Esophagus (tissue), 2 donors: ENCODE measurements around the gene CLDN24. TPM values are rescaled to one million over a fixed set of nuclear protein-coding genes. Genes with fewer than 3 reads are reported as not detected.

Source experiments
- H3K27ac ChIP-seq, 2 donors: one replicate each; pipeline ENCODE4 v1.5.1; 2013; ENCODE audit warnings: low read depth in 2 of 2, mild to moderate bottlenecking in 2 of 2, inconsistent platforms in 1 of 2, low read length in 1 of 2, moderate library complexity in 1 of 2
- H3K27me3 ChIP-seq, 2 donors: one replicate each; pipeline ENCODE4 v1.6.1; 2013; ENCODE audit warnings: low read length in 2 of 2, control low read depth in 1 of 2, mild to moderate bottlenecking in 1 of 2; ENCODE audit not compliant: insufficient read depth in 2 of 2, control insufficient read depth in 1 of 2
- H3K36me3 ChIP-seq, 2 donors: one replicate each; pipeline ENCODE4 v1.6.1; 2013; ENCODE audit warnings: low read length in 1 of 2; ENCODE audit not compliant: control insufficient read depth in 2 of 2, insufficient read depth in 2 of 2
- H3K4me1 ChIP-seq, 2 donors: one replicate each; pipeline ENCODE4 v1.6.1; 2013; ENCODE audit warnings: low read length in 1 of 2; ENCODE audit not compliant: control insufficient read depth in 2 of 2, insufficient read depth in 2 of 2
- H3K4me3 ChIP-seq, 2 donors: one replicate each; pipeline ENCODE4 v1.5.1; 2013; ENCODE audit warnings: low read length in 2 of 2, mild to moderate bottlenecking in 2 of 2, low read depth in 1 of 2, moderate library complexity in 1 of 2
- H3K9me3 ChIP-seq, 2 donors: one replicate each; pipeline ENCODE4 v1.6.1; 2013; ENCODE audit warnings: mild to moderate bottlenecking in 2 of 2, low read depth in 1 of 2, low read length in 1 of 2, moderate library complexity in 1 of 2; ENCODE audit not compliant: control insufficient read depth in 2 of 2, insufficient read depth in 1 of 2
- WGBS, 2 donors: extraction: QIAGEN DNeasy Blood & Tissue Kit; methylation state at CpG; one replicate each; pipeline ENCODE4 v1.1.7; 2013; 5-methylcytosine and 5-hydroxymethylcytosine counted together
- polyA plus RNA-seq, 2 donors: library from polyadenylated mRNA; stranded (reverse); fragments of 200-250 nt; gene quantifications; one replicate each; pipeline ENCODE4 v1.2.3, GENCODE V29; 2013
- donor health status: healthy with polysubstance abuse.
- donor health status: Bipolar disorder and iron deficiency.

The CLDN24 gene
- polyA plus RNA-seq, 2 donors, result not detected

DNA sequence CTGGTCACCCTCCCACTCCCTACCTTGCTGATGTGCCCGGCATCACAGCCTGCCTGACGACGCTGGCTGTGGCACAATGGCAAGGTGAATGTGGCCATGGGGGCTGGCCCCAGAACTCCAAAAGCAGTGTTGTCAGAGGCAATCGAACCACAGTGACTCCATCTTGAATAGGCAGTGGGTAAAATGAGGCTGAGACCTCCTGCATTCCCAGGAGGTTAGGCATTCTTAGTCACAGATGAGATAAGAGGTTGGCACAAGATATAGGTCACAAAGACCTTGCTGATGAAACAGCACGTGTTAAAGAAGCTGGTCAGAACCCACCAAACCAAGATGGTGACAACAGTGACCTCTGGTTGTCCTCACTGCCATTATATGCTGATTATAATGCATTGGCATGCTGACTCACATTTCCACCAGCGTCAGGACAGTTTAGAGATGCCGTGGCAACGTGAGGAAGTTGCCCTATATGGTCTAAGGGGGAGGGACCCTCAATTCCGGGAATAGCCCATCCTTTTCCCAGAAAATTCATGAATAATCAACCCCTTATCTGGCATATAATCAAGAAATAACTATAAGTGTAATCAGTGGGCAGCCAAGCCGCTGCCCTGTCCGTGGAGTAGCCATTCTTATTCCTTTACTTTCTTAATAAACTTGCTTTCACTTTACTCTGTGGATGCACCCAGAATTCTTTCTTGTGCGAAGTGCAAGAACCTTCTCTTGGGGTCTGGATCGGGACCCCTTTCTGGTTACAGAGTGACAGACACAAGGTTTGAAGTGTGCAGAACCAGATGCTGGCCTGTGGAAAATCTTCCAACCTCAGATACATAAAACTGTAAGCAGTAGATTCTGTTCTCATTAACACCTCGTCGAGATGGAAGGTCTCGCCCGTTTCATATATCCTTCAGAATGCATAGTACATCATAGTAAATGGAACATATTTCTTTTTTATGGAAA is 26.8 kb upstream of the CLDN24 start:
- H3K27me3 ChIP-seq, result no peaks in the 10 kb centered on the region
- H3K36me3 ChIP-seq, result no peaks in the 10 kb centered on the region
- peaks cover 0 to 2% of the 10 kb centered on the region in 2 donors for H3K9me3 ChIP-seq
- H3K4me3 ChIP-seq, result no peak overlapping the region
- no peak overlapping the region for H3K27ac ChIP-seq
- H3K4me1 ChIP-seq, result peaks cover 4 to 12% of the 10 kb centered on the region in 2 donors
- WGBS, 2 donors, result 69 to 70% methylated on average over 17 of the region's 17 CpGs

DNA sequence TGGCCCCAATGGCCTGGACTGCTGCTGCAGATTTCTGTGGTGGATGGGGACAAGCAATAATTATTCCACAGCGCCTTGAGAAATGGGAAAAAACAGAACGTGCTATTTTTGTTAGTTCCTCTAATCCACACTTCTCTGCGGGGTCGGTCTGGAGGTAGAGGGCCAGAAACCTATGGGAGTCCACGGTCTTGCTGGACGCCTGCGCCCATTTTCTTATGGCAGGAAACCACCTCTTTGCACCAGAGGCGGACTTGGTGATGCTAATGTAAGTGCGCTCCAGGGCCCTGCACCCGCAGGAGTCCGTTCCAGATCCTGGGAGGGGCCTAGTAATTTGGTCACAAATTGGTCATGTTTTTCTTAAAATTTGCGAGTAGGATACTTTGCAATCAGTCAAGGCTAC is 25.9 kb upstream of the CLDN24 start:
- H3K27me3 ChIP-seq, result no peaks in the 10 kb centered on the region
- H3K4me3 ChIP-seq, result no peak overlapping the region
- H3K27ac ChIP-seq, result no peak overlapping the region
- peaks cover 0 to 2% of the 10 kb centered on the region in 2 donors for H3K9me3 ChIP-seq
- no peaks in the 10 kb centered on the region for H3K36me3 ChIP-seq
- 88 to 91% methylated on average over 12 of the region's 12 CpGs for WGBS, 2 donors
- H3K4me1 ChIP-seq, result peaks cover 4 to 12% of the 10 kb centered on the region in 2 donors

DNA sequence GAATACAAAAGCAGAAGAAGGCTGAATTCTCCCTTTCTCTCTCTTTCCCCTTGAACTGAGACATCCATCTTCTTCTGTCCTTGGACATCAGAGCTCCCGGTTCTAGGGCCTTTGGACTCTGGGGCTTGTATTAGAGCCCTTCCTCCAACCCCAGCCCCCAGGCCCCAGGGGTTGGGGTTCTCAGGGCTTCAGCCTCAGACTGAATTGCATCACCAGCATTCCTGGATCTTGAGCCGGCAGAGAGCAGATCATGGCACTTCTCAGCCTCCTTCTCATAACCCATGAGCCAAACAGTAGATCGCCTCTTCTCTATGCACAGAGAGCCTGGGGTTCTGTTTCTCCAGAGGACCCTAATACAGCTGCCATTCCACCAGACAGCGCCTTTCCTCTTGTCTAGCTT is 25.3 kb upstream of the CLDN24 start:
- Histone ChIP-seq H3K36me3 (no peaks in the 10 kb centered on the region), H3K27me3 (no peaks in the 10 kb centered on the region), H3K4me3 (no peak overlapping the region), H3K4me1 (peaks cover 4 to 12% of the 10 kb centered on the region in 2 donors), H3K9me3 (peaks cover 0 to 2% of the 10 kb centered on the region in 2 donors), H3K27ac (no peak overlapping the region)
- WGBS, 2 donors, result 81 to 90% methylated on average over 4 of the region's 4 CpGs

DNA sequence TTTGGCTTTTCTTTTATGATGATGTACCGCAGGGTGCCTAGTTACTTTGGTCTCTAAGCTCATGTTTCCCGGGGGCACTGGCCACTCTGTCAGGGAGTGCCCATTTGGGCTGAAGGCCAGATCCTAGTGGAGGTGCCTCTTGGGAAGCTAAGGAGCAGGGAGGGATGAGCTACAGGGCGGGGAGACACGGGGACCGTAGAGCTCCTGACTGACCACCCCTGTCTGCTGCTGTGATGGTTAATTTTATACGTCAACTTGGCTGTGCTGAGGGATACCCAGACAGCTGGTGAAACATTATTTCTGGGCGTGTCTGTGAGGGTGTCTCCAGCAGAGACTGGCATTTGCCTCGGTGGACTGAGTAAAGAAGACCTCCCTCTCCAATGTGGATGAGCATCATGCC is 24.9 kb upstream of the CLDN24 start:
- Histone ChIP-seq H3K27me3 (no peaks in the 10 kb centered on the region), H3K27ac (no peak overlapping the region), H3K4me1 (peaks cover 4 to 15% of the 10 kb centered on the region in 2 donors), H3K9me3 (peaks cover 0 to 2% of the 10 kb centered on the region in 2 donors), H3K36me3 (no peaks in the 10 kb centered on the region), H3K4me3 (no peak overlapping the region)
- WGBS, 2 donors, result 87 to 91% methylated on average over 8 of the region's 8 CpGs

DNA sequence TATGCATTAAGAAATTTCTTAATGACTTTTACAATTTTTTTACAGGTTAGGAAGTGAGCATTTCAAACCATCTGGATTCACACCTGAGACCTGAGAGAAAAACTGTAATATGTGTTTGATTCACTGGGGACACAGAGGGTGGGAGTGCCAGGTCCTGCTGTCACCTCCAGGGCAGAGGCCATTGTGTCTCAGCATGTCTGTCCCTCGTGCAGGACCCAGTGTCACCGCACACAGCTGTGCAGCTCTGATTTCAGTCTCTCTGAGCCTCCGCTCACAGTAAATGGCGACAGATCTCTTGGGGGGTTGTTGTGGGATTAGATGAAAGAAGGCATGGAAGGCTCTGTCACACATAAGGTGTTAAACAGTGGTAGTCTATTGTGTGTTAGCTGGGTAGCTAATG is 23.0 kb upstream of the CLDN24 start:
- no peaks in the 10 kb centered on the region for H3K27me3 ChIP-seq

DNA sequence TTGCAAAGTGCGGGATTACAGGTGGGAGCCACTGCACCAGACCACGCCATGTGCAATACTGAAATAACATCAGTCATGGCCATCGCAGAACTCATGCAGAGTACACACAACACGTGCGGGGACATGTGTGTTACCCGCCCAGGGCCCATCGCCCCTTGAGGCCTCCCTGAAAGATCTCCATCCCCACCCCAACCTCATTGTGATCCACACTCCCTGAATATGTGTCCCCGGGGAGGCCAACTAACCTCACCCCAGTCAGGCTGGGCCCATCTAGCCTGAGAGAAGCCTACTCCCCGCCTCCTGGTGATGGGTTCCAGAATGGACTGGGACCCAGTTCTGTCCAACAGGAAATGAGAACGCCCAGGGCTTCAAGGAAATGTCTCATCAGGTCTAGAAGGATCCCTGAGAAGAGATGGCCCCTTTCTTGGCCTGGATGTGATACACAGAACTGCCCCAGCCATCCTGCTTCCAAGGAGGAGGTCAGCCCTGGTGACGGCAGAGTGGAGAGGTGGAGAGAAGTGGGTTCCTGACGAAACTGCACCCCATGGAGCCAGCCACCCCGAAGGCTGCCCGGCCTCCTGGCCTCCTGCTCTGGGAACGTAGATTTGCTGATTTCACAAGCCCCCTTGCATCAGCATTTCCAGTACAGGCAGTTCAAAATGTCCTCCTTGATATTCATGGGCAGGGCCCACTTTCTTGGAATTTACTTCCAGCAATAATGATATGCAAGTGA is 22.5 kb upstream of the CLDN24 start:
- H3K27me3 ChIP-seq, result no peaks in the 10 kb centered on the region
- peaks cover 4 to 6% of the 10 kb centered on the region in 2 donors for H3K4me1 ChIP-seq
- H3K27ac ChIP-seq, result no peak overlapping the region
- H3K9me3 ChIP-seq, result no peaks in the 10 kb centered on the region
- H3K36me3 ChIP-seq, result no peaks in the 10 kb centered on the region
- 85 to 87% methylated on average over 15 of the region's 15 CpGs for WGBS, 2 donors
- H3K4me3 ChIP-seq, result no peak overlapping the region

More for the DNA sequence above, 23.0 kb upstream of the CLDN24 start:
- Histone ChIP-seq H3K4me3 (no peak overlapping the region), H3K27ac (no peak overlapping the region), H3K36me3 (no peaks in the 10 kb centered on the region), H3K4me1 (peaks cover 4 to 7% of the 10 kb centered on the region in 2 donors), H3K9me3 (peaks cover 0 to under 1% of the 10 kb centered on the region in 2 donors)
- 87 to 88% methylated on average over 4 of the region's 4 CpGs for WGBS, 2 donors

DNA sequence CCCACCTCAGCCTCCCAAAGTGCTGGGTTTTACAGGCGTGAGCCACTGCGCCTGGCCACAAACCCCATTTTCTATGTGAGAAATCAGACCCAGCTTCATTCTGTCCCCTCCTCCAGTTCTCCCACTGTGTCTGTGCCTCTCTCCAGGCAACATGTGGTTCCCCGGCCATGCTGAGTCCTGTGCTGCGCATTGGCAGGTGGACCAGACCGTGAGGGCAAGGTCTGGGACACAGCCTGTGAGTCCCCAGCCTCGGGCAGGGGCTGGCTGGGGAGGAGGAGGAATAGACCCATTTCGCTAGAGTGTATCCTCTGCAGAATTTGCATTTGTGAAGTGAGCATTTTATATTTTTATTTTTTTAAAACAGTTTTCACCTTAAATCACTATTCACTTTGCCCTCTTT is 21.5 kb upstream of the CLDN24 start:
- H3K4me3 ChIP-seq, result no peak overlapping the region
- no peaks in the 10 kb centered on the region for H3K27me3 ChIP-seq
- H3K27ac ChIP-seq, result no peak overlapping the region
- H3K4me1 ChIP-seq, result peaks cover 4 to 6% of the 10 kb centered on the region in 2 donors
- no peaks in the 10 kb centered on the region for H3K36me3 ChIP-seq
- WGBS, 2 donors, result 90 to 91% methylated on average over 7 of the region's 7 CpGs
- H3K9me3 ChIP-seq, result no peaks in the 10 kb centered on the region

DNA sequence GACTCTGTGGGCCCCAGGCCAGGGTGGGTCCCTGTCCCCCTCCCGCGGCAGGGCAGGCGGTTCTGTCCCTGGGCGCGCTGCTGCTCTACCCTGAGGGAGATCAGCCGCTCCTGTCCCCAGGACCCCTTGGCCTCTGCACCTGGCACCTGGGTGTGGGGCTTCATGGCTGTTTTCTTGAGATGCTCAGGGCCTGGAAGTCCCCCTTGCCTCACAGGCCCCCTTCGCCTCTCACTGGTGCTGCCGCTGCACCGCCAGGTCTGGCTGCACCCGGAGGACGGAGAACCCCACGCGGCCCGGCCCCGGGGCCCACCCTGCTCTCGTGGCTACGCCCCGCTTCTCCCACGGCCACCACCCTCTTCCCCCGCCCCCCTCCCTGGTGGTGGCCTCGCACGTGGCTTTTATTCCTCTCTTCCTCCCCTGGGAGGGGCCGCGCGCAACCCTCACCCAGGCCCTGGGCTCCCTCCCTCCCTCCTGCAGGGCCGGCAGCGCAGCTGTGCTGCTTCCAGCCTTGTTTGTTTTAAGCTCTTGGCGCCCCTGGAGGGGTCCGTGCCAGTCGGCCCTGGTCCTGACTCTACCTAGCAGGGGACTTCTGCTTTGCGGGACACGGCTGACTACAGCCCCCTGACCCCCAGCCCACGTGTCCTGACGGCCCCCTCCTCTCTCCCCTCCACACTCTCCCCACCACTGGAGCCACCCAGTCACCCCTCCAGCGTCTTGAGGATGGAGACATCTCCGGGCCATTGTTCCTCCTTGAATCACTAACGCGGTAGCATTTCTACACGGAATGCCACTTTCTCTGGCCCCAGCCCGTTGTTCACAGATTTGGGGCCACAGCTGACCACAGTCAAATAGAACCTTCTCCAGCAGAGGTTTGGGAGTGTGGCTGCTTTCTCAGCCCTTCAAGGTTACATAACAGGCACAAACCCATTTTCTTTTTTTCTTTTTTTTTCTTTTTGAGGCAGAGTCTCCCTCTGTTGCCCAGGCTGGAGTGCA is 20.6 kb upstream of the CLDN24 start:
- Histone ChIP-seq H3K4me1 (peaks cover 0 to 3% of the 10 kb centered on the region in 2 donors), H3K36me3 (no peaks in the 10 kb centered on the region), H3K27ac (no peak overlapping the region), H3K4me3 (no peak overlapping the region), H3K27me3 (no peaks in the 10 kb centered on the region), H3K9me3 (no peaks in the 10 kb centered on the region)
- 21 to 27% methylated on average over 34 to 40 of the region's 40 CpGs for WGBS, 2 donors

DNA sequence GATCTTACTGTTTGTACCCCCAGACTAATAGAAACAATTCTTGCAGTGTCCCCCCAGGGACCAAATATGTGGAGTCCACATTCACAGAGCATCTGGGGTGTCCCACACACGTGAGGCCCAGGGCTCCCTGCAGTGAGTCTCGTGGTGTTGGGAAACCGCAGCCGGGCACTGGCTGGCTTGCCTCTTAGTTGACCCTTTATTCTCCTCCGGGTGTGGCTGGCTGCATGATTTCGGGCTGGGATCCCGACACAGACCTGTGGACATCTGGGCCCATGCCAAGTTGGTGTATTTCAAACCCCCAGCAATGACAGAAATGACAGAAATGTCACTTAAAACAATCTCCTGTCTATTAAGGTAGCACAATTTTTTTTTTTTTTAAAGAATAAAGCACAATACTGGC is 15.6 kb upstream of the CLDN24 start:
- Histone ChIP-seq H3K4me1 (peaks cover 0 to 6% of the 10 kb centered on the region in 2 donors), H3K27ac (no peak overlapping the region)
- 59 to 73% methylated on average over 7 of the region's 7 CpGs for WGBS, 2 donors

More for the DNA sequence above, 15.6 kb upstream of the CLDN24 start:
- H3K9me3 ChIP-seq, result no peaks in the 10 kb centered on the region
- H3K27me3 ChIP-seq, result no peaks in the 10 kb centered on the region
- no peaks in the 10 kb centered on the region for H3K36me3 ChIP-seq
- H3K4me3 ChIP-seq, result no peak overlapping the region
